HG03378 (cell line): Measurements from ENCODE around the gene MOGAT2.
"Not testable (repeated sequence)": the region's sequence is repeated elsewhere in the genome, so short reads cannot be mapped to it uniquely, and the experiment has no call there.

Source experiments
- ATAC-seq: cut with Tn5 transposase; IDR thresholded peaks from one replicate; pipeline ENCODE4 v1.9.1; 2021; ENCODE audit warnings: mild to moderate bottlenecking, moderate library complexity; ENCODE audit not compliant: unreplicated experiment

Gene MOGAT2

DNA sequence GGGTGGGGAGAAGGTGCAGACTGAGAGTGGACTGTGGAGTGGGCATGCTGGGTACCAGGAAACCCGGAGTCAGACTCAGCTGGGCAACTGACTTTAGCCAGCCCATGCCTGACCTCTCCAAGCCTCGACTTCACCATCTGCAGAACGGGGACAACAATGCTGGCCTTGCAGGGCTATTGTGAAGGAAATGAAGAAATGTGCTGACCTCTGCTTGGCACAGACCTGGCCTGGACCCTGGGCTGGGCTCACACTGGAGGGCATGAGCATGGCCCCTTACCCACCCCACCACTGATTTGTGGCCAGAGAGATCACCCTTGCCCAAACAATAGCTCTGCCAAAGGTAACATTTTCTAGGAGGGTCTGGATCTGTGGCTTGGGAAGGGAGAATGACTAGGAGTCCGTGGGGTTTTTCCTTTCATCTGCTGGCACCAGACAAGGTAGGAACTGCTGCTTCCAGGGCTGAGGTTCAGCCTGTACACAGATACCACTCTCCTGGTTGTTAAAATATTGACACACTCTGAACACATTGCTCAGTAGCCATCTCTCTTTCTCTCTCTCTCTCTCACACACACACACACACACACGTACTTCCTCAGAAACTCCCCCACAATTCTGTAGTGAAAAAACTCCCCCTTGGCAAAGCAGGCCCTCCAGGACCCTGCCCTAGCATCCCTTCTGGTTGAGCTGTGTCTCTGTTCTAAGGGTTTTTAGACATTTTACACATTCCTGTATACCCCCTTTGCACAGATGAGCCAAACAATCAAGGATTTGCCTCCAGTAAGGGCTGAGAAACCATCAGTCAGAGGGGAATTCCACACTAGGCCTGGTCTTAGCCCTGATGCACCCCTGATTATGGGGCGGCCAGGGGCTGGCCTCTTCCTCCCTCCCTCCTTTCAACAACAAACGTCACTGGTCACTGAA, 1.0 kb downstream of the MOGAT2 start:
- no peak for ATAC-seq

DNA sequence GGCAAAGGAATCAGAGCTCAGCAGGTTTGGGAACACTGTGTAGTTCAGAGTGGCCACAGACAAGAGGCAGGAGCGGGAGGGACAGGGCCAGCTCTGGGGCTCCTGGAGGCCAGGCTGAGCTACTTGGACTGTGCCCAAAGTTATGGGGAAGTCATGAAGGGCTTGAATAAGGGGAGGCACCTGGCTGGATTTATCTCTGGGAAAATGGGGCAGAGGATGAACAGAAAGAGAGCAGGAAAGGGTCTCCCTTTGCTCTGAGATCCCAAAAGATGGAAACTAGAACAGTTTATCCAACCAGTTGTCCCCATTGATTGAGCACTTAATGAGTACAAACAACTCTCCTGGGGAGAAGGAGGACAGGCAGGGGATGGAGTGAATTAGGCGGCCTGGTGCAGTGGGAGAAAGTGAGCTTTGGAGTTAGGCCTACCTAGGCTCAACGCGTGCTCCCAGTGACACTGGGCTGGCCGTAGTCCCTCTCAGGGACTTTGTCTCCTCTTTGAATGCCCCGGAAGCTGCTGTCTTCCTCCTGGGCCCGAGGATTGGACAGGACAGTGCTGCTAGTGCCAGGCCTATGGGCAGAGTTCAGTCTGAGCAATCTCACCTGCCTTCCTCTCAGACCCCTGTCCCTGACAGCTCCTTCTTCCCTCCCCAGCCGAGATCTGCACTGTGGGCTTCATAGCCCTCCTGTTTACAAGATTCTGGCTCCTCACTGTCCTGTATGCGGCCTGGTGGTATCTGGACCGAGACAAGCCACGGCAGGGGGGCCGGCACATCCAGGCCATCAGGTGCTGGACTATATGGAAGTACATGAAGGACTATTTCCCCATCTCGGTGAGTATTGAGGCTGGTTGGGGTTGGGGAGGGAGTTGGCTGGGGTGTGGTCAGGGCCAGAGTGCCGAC, 2.0 kb downstream of the MOGAT2 start:
- no peak for ATAC-seq

DNA sequence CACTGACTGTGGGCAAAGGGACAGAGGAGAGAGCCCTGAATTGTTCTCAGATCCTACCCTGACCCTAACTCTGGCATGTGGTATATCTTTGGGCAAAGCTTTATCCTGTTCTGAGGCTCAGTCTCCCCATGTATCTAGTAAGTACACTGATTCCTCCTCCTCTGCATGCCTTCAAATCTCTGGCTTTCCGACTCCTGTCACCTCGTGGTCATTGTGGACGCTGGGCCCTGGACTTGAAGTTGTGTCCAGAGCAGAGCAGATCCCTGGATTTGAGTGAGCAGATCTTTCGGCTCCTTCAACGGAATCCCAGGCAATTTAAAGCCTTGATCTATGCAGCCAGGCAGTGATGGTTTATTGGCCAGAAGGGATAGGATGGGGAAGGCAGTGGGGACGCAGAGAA, 3.0 kb downstream of the MOGAT2 start:
- no peak for ATAC-seq

DNA sequence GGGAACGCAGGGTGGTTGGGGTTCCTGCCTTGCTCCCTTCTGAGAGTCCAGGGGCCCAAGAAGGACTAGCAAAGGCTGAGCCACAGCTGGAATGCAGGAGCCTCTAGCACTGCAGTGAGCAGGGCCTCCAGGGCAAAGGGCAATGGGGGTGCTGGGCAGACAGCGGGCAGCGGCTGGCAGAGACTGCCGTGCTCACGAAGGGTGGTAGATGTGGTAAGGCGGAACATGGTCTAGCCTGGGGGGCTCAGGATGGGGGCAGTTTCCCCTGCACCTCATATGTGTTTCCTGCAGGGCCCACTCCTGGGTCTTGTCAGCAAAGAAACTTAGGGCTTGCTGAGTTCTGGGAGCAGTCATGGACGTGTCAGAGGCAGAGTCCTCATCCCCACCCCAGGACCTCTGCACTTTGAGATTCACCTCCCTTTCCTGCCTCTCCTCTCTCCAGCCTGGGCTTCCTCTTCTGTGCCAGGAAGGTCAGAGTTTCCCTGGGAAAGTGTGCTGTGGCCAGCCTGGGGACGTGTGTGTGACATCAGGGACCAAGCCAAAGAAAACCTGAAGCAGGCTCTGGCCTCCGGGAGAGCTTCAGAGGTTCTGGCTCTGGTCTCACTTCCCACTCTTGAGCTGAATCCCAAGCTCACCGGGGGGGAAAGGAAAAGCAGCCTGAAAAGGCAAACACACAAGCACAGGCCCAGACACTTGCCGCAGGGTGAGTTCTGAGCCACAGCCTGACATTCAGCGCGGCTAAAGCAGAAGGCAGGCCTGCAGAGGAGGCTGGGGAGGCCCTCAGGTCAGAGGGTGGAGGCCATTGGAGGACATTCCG, 4.4 kb downstream of the MOGAT2 start:
- ATAC-seq: no peak

DNA sequence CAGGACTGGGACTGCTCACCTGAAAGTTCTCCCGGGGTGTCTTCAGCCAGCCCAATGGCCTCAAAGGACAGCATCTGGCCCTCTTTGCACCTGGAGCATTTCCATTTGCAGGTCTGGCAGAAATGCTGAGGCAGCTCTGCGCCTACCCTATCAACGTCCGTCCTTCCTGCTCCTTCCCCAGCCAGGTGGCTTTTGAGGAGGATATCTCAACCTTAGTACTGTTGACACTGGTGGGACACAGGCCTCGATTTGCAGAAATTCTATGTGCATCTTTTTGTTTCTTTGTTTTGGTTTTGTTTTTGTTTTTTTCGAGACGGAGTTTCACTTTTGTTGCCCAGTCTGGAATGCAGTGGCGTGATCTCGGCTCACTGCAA, 5.0 kb downstream of the MOGAT2 start:
- no peak for ATAC-seq

DNA sequence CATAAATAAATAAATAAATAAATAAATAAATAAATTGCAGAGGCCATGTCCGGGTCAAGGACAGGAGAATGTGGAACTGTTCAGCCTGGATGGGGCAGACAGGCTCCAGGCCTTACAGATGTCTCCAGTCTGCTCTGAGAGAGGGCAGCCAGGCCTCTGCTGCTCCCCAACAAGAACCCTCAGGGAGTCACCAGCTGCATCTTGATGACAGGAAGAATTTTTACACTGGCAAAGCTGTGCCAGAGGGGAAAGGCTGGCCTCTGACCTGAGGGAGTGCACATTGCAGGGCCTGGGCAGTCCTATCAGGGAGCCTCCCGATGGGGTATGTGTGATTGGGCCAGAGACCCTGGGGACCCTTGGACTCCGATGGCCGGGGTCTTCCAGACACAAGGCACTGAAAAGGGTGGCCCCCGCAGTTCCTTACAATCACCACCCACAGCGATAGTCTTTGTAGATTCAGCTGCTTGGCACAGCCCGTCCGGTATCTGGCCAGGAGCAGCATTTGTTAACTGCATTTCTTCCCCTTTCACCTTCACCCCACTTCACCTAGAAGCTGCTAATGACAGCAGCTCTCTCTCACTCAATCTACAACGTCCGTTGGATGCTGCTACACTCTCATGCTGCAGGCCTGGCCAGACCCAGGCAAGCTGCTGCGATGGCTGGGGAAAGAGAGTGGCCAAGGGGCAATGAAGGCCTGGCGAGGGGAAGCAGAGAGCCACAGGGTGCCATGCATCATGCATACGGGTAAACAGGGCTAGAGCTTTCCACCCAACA, 8.1 kb downstream of the MOGAT2 start:
- no peak for ATAC-seq

DNA sequence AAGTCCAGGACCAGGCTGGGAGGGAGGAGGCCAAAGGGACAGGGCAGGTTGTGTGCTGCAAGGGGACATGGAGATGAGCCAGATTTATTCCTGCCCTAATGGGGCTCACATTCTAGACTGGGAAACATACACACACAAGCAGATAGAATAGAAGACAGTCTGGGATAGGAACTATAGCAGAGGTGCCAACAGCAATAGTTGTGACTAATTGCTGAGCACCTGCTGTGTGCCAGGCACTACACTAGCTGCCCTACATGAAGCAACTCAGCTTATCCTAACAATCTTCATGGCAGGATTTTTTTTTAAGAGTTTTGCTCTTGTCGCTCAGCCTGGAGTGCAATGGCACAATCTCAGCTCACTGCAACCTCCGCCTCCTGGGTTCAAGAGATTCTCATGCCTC, 11.4 kb downstream of the MOGAT2 start:
- ATAC-seq: no peak

DNA sequence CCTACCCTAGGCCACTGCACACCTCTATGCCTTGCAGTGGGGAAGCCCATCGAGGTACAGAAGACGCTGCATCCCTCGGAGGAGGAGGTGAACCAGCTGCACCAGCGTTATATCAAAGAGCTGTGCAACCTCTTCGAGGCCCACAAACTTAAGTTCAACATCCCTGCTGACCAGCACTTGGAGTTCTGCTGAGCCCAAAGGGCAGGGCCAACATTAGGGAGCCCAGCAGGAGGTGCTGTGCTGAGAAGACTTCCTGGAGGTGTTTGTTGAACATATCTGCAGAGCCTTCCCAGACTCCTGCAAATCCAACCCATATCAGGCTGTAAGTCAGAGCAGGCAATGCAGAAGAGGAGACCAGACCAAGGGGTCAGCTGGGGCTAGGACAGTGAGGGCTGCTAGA, 13.5 kb downstream of the MOGAT2 start:
- no peak for ATAC-seq

DNA sequence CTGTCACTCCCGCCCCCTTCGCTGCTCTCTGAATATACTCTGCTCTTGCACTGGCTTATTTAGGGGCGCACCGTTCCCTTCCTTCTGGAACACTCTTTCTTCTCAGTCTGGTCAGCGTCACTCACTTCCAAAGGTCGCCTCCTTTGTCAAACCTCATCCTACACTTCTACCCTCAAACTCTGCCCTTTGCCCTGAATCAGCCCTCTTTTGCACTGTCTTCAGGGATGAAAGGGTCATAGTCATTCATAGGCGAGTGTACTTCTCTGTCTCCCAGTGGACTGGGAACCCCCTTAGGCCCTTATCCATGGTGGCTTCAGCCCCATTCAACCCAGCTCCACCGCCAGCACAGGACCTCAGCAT, 15.4 kb downstream of the MOGAT2 start:
- no peak for ATAC-seq

DNA sequence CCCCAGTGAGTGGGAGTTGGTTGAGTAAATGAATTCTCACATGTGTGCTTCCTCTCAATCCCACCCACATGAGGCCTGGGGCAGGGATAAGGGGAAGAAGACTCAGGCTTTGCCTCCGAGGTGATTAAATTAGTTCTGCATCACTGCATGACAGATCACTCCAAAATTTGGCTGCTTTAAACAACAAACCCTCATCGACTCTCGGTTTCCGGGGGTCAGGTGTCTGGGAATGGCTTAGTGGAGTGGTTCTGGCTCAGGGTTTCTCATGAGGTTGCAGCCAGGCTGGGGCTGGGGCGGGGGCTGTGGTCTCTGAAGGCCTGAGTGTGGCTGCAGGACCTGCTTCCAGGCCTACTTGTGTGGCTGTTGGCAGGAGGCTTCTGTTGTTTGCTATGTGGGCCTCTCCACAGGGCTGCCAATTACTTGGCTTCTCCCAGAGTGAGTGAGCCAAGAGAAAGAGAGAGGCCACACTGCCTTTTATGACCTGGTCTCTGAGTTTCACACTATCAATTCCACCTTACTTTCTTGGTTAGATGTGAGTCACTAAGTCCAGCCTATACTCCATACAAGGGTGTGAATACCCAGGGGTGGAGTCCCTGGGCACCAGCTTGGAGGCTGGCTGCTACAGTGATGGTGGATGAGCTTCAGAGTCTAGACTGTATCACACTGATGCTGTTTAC, 15.9 kb downstream of the MOGAT2 start:
- no peak for ATAC-seq

DNA sequence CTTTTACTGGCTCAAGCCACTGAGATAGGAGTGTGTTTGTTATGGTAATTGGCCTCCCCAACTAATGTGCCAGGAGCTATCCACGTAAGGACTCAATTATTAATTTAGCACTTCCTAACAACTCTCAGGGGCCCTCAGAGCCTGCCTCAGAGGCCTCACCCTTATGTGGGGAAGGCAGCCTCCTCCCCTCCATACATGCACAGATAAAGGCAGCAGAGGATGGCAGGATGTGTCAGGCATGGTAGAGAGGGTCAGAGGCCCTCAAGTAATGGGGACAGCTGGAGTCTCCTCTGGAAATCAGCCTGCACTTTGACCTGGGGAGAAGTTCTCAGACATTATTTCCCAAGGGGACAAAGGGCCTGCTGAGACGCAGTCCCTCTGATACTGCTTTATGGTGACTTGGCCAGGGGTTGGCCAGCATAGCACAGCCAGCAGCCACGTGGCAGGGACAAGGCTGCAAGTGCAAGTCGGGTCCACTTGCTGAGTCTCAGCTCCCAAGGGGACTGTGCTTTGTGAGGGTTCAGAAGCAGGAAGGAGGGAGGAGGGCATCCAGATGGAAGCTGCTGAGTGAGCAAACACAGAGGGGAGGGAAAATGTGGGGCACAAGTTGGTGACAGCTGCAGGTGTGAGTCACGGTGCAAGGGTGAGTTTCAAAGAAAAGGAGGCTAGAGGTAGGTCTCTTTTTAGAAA, 17.0 kb downstream of the MOGAT2 start:
- no peak for ATAC-seq

DNA sequence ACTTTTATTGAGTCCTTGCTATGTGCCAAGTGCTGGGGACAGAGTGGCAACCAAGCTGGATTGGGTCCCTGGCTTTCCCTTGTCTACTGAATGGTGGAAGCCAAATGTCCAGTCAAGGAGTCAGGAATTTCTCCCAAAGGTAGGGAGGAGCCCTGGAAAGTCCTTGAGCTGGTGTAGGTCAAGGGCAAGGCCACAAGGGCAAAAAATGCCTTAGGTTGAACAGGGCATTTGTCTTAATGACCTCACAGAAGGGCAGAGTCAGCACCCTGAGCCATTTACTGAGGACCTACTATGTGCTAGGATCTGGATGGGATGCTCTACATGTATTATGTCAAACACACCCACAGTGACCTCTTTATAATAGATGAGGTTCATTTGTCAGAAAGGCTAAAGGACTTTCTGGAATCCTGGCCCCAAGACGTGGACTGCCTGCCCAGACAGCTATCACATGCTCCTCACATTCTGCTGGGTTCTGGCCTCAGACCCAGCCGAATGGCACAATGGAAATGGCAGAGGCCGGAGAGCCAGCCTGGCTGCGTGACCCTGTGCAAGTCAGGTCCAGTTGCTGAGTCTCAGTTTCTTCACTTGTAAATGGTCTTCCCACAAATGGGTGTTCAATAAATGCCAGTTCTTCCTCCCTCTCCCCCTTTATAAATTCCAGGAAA, 17.7 kb downstream of the MOGAT2 start:
- ATAC-seq: no peak

DNA sequence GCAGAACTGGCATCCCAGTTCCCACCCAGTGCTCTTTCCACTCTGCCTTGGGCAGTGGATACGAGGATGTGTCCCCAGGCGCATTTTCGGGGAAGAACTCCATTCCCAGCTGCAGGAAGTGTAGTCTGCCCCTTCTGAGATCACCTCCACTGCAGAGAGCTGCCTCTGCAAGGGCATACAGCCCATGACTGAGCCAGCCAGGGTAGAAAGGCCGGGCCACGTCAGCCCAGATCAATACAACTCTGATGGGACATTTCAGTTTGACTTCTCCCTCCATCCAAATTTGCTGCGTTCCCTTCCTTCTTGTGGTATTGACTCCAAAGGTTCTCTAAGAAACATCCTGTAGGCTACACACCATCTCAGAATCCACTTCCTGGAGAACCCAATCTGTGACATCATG, 19.7 kb downstream of the MOGAT2 start:
- no peak for ATAC-seq

DNA sequence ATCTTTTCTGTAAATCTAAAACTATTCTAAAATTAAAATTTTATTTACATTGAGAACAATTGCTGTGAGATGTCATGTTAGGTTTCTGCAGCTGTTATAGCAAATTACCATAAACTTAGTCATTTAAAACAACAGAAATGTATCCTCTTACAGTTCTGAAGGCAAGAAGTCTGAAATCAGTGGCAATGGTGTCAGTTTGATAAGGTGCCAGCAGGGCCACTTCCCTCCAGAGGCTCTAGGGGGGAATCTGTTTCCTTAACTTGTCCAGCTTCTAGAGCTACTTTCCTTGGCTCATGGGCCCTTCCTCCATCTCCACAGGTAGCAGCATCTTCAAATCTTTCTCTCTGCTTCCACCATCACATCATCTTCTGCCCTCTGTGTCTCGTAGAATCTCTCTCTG, 23.0 kb downstream of the MOGAT2 start:
- ATAC-seq: no peak

DNA sequence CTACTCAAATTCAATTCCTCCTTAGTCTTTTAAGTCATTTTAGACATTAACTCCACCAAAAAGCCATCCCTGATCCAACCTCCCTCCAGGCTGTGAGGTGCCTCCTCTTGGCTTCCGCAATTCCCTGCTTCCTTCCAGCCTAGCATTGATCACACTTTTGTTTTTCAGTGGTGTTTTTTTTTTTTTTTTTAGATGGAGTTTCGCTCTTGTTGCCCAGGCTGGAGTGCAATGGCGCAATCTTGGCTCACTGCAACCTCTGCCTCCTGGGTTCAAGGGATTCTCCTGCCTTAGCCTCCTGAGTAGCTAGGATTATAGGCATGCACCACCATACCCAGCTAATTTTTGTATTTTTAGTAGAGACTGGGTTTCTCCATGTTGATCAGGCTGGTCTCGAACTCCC, 25.5 kb downstream of the MOGAT2 start:
- not testable (repeated sequence) for ATAC-seq

DNA sequence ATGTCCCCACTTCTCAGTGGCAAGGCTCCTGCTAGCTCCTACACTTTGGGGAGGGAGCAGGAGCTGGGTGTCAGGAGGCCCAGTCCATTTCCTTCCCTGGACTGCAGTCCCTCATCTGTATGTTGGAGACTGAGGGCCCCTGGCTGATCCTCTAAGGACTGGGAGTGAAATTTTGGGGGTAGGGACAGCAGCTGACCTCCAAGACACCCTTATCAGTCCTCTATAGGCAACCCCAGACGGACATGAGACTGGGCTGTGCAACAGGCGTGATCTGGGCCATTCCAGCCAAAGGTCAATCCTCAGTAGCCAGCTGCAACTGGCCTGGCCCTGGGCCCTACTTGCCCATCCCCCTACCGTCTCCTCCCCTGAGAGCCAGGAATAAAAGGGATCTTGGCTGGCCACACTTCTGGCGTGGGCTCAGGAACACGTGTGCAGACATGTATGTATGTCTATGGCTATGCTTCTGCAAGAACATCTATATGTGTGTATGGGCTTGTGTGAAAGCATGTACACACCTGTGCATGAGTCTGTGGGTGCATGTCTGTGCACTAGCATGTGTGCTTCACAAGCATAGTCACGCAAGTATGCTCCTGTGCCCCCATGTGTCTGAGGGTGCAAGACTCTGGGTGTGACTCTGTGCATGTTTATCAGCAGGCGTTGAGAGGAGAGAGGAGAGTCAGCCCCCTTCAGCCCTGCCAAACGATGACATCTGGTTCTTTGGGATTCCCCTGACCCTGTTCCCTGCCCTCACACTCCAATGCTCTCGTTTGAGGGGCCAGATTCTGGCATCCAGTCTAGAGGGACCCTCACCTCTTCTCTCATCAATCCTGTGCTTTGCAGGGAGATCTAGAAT, 26.3 kb downstream of the MOGAT2 start:
- no peak for ATAC-seq

DNA sequence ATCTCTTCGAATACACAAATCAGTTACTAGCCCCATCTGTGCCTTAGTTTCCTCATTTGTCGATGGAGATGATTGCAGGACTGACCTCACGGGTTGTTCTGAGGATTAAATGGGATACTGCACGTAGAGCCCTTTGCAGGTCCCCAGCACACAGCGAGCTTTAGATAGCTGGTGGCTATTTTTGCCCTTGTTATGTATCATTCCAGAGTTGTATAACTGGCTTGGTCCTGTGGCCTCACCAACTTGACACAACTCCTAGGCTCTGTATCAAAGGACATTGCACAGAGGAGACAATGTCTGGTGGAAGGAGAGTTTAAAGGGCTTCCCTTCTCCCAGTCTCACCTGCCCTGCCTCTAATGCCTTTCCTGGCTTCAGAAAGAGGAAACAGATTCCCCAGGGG, 28.2 kb downstream of the MOGAT2 start:
- ATAC-seq: no peak

DNA sequence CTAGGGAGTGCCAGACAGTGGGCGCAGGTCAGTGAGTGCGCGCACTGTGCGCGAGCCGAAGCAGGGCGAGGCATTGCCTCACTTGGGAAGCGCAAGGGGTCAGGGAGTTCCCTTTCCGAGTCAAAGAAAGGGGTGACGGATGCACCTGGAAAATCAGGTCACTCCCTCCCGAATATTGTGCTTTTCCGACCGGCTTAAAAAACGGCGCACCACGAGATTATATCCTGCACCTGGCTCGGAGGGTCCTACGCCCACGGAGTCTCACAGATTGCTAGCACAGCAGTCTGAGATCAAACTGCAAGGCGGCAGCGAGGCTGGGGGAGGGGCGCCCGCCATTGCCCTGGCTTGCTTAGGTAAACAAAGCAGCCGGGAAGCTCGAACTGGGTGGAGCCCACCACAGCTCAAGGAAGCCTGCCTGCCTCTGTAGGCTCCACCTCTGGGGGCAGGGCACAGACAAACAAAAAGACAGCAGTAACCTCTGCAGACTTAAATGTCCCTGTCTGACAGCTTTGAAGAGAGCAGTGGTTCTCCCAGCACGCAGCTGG, 31.2 kb downstream of the MOGAT2 start:
- not testable (repeated sequence) for ATAC-seq
